GM23248 (cell line): Measurements from ENCODE around the gene CABP7. TPM values are rescaled to one million over a fixed set of nuclear protein-coding genes. Genes with fewer than 3 reads are reported as not detected.

Experiments
- DNase-seq: peaks from one replicate; pipeline ENCODE4 v3.0.0-alpha.2; 2015
- H2AFZ ChIP-seq: fragments of 200-600 bp; sonication (generic); 2 replicates; pipeline ENCODE4 v1.6.1; 2016; ENCODE audit warnings: antibody characterized with exemption
- H3F3A ChIP-seq: fragments of 200-600 bp; sonication (generic); 2 replicates; pipeline ENCODE4 v1.6.1; 2016; ENCODE audit warnings: mild to moderate bottlenecking, antibody characterized with exemption, mixed run types; ENCODE audit not compliant: insufficient read depth
- H3K27ac ChIP-seq: fragments of 200-600 bp; sonication (generic); 2 replicates; pipeline ENCODE4 v1.5.1; 2016; ENCODE audit warnings: mild to moderate bottlenecking
- H3K27me3 ChIP-seq: fragments of 200-600 bp; sonication (generic); replicated peaks from 2 replicates; pipeline ENCODE4 v1.6.1; 2016; ENCODE audit warnings: mild to moderate bottlenecking; ENCODE audit not compliant: insufficient read depth
- H3K36me3 ChIP-seq: fragments of 200-600 bp; sonication (generic); 2 replicates; pipeline ENCODE4 v1.6.1; 2016; ENCODE audit warnings: low read depth, mild to moderate bottlenecking
- H3K4me1 ChIP-seq: fragments of 200-600 bp; sonication (generic); 2 replicates; pipeline ENCODE4 v1.6.1; 2016; ENCODE audit warnings: mild to moderate bottlenecking; ENCODE audit not compliant: insufficient read depth
- H3K4me2 ChIP-seq: fragments of 200-600 bp; sonication (generic); one replicate; pipeline ENCODE4 v1.6.1; 2016; ENCODE audit warnings: mild to moderate bottlenecking; ENCODE audit not compliant: unreplicated experiment
- H3K4me3 ChIP-seq: fragments of 200-600 bp; sonication (generic); 2 replicates; pipeline ENCODE4 v1.5.1; 2016; ENCODE audit warnings: mild to moderate bottlenecking
- H3K79me2 ChIP-seq: fragments of 200-600 bp; sonication (generic); 2 replicates; pipeline ENCODE4 v1.6.1; 2016; ENCODE audit warnings: mild to moderate bottlenecking; ENCODE audit not compliant: insufficient read depth
- H3K9ac ChIP-seq: fragments of 200-600 bp; sonication (generic); 2 replicates; pipeline ENCODE4 v1.6.1; 2016; ENCODE audit warnings: mild to moderate bottlenecking
- H3K9me2 ChIP-seq: fragments of 200-600 bp; sonication (generic); 2 replicates; pipeline ENCODE4 v1.6.1; 2016; ENCODE audit warnings: mixed run types, mild to moderate bottlenecking, moderate library complexity; ENCODE audit not compliant: insufficient read depth
- H3K9me3 ChIP-seq: fragments of 200-600 bp; sonication (generic); one replicate; pipeline ENCODE4 v1.6.1; 2017; ENCODE audit warnings: low read depth
- H4K20me1 ChIP-seq: fragments of 200-600 bp; sonication (generic); 2 replicates; pipeline ENCODE4 v1.6.0; 2016; ENCODE audit not compliant: insufficient read depth
- EZH2 ChIP-seq: fragments of 200-600 bp; sonication (generic); IDR thresholded peaks from 2 replicates; pipeline ENCODE4 v1.6.1; 2018; ENCODE audit warnings: antibody characterized with exemption, mild to moderate bottlenecking; ENCODE audit not compliant: insufficient read depth, poor library complexity, severe bottlenecking
- EZH2phosphoT487 ChIP-seq: fragments of 200-600 bp; sonication (generic); IDR thresholded peaks from 2 replicates; pipeline ENCODE4 v1.6.1; 2018; ENCODE audit warnings: antibody characterized with exemption, moderate library complexity, mild to moderate bottlenecking, low read depth; ENCODE audit not compliant: insufficient read depth
- WGBS, 2 experiments: methylation state at CpG; one replicate each; pipeline ENCODE4 v1.1.6; 2015 to 2017; ENCODE audit warnings: low lambda C conversion rate in 2 of 2, low coverage in 1 of 2; ENCODE audit errors: missing lambda C conversion rate in 2 of 2; 5-methylcytosine and 5-hydroxymethylcytosine counted together
- in situ Hi-C: fragments of 300-500 bp; cut with MboI; formaldehyde crosslinking; loops from 2 replicates; pipeline ENCODE4 v1.15.0; 2020
- polyA plus RNA-seq: library from polyadenylated mRNA; unstranded; fragments of >200 nt; fragmentation: Nextera tagmentation; extraction: Ambion mirVana; gene quantifications from 2 replicates; pipeline ENCODE4 v1.2.1, GENCODE V29; 2016
- total RNA-seq: library from RNA; depleted of rRNA; stranded (reverse); fragments of >200 nt; shearing (Covaris generic); gene quantifications from 2 replicates; pipeline ENCODE4 v1.2.3, GENCODE V29; 2014

Gene CABP7
- total and polyA plus RNA-seq, 2 experiments from 2014 or later, result 0.08 TPM; not detected in 1

GRCh38 chr22:29765905-29766631 lies 46.3 kb downstream of the CABP7 start:
- TF ChIP-seq EZH2 (no peak), EZH2phosphoT487 (no peak)
- Histone ChIP-seq H3K27ac (peak overlapping the region; percentile 75; the same call in 1 of the 2 replicates), H3K9ac (peak overlapping the region; percentile 92), H3K4me1 (peaks cover 10% of the 10 kb centered on the region), H3K36me3 (peaks cover 9% of the 10 kb centered on the region; the same call in 1 of the 2 replicates), H4K20me1 (no peaks in the 10 kb centered on the region), H3K4me2 (peak overlapping the region; percentile 95), H3K79me2 (peaks cover 47% of the 10 kb centered on the region), H3K4me3 (peak overlapping the region; percentile 86), H3K27me3 (no peaks in the 10 kb centered on the region), H2AFZ (peak overlapping the region; percentile 97), H3K9me3 (no peaks in the 10 kb centered on the region), H3F3A (peaks cover 9% of the 10 kb centered on the region), H3K9me2 (no peaks in the 10 kb centered on the region)
- WGBS, 2 experiments, result 60 to 66% methylated on average over 15 of the region's 15 CpGs
- DNase-seq, result peak; percentile 36
- in situ Hi-C loops, result no loop called here

DNA sequence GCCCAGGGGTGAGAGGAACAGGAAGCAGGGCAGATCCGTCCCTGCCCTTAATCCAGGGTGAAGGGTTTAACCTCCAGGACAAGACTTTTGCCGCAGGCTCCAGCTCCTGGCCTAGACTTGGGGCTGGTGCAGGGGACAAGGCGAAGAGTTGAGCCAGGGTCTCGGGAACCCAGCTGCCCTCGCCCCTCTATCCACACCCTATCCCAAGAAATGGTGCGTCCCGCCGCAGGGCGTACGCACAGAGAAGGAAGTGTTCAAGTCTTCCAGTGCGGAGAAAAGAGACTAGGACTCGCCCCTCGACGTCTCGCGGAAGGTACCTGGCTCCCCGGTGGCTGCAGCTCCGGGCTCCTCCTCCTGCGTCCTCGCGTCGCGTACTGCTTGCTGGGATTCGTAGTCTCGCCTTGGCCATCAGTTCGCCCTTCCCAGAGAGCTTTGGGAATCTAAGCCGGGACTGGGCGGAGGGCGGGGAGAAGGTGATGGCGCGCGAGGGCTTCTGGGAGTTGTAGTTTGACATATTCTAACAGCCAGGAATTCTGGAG lies 46.9 kb downstream of the CABP7 start, which contains the start of gene ZMAT5:
ZMAT5 (minus strand) TSS at position 376 of the 539 bp plus-strand sequence. CDS start 18,463 bp downstream, outside the sequence.
- H3K79me2 ChIP-seq, result peaks cover 47% of the 10 kb centered on the region
- H2AFZ ChIP-seq, result peak within 1 kb of the TSS; percentile 97
- peak within 1 kb of the TSS; percentile 86 for H3K4me3 ChIP-seq
- H3K4me1 ChIP-seq, result peaks cover 10% of the 10 kb centered on the region
- TF ChIP-seq EZH2 (no peak), EZH2phosphoT487 (no peak)
- H3K27ac ChIP-seq, result peak within 1 kb of the TSS; percentile 75
- in situ Hi-C loops, result no loop called here
- no peaks in the 10 kb centered on the region for H4K20me1 ChIP-seq
- H3K9me3 ChIP-seq, result no peaks in the 10 kb centered on the region
- peak; percentile 99 for DNase-seq
- WGBS, 2 experiments, result 1 to 2% methylated on average over 31 of the region's 32 CpGs
- peak within 1 kb of the TSS; percentile 95 for H3K4me2 ChIP-seq
- peaks cover 14% of the 10 kb centered on the region for H3F3A ChIP-seq
- no peaks in the 10 kb centered on the region for H3K27me3 ChIP-seq
- peaks cover 9% of the 10 kb centered on the region; the same call in 1 of the 2 replicates for H3K36me3 ChIP-seq
- no peaks in the 10 kb centered on the region for H3K9me2 ChIP-seq
- H3K9ac ChIP-seq, result peak within 1 kb of the TSS; percentile 92

DNA sequence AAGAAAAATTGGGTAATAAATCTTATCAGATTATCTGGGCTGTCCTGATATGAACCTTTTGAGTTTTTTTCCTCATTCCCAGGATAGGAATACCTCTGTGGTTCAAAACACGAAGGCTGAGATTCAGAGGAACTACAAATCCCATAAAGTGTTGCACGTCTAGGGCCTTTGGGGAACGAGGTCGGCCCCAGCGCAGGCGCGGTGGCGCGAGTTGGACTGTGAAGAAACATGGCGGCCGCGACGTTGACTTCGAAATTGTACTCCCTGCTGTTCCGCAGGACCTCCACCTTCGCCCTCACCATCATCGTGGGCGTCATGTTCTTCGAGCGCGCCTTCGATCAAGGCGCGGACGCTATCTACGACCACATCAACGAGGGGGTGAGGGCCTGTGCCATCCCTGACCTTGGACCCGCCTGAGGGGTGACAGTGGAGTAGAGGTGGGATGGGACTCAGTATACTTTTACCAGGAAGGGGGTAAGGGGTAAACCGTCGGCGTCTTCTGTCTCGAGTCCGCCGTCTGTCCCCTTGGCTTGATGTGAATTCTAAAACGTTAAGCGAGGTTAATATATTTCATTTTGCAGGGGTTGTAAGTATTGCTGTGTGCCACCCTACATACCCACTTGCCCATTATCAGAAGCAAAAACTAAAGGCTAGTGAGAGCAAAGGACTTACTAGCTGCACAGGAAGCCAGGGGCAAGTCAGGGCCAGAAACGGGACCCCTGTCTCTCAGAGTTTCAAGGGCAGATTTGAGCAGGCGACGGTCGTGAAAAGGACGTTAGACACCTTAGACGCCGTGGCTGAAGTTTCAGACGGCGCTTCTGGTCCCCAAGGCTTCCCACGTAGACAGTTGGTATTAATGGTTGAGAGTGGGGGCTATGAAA lies 47.6 kb downstream of the CABP7 start, which contains the start of gene UQCR10:
UQCR10 (plus strand) TSS at position 199 of the 881 bp plus-strand sequence; CDS start at position 229, 30 bp downstream.
- DNase-seq, result peak; percentile 95
- H3K9me2 ChIP-seq, result no peaks in the 10 kb centered on the region
- H3K27me3 ChIP-seq, result no peaks in the 10 kb centered on the region
- no peaks in the 10 kb centered on the region for H4K20me1 ChIP-seq
- H3K79me2 ChIP-seq, result peaks cover 47% of the 10 kb centered on the region
- in situ Hi-C loops, result no loop called here
- peaks cover 15% of the 10 kb centered on the region for H3F3A ChIP-seq
- H3K4me3 ChIP-seq, result peak within 1 kb of the TSS; percentile 86
- TF ChIP-seq EZH2phosphoT487 (no peak), EZH2 (no peak)
- peak within 1 kb of the TSS; percentile 97 for H2AFZ ChIP-seq
- H3K36me3 ChIP-seq, result peaks cover 9% of the 10 kb centered on the region; the same call in 1 of the 2 replicates
- peaks cover 11% of the 10 kb centered on the region for H3K4me1 ChIP-seq
- WGBS, 2 experiments, result 14 to 15% methylated on average over 46 of the region's 46 CpGs
- peak within 1 kb of the TSS; percentile 92 for H3K9ac ChIP-seq
- H3K9me3 ChIP-seq, result no peaks in the 10 kb centered on the region
- peak within 1 kb of the TSS; percentile 95 for H3K4me2 ChIP-seq
- peak within 1 kb of the TSS; percentile 75 for H3K27ac ChIP-seq

GRCh38 chr22:29768052-29768693 lies 48.4 kb downstream of the CABP7 start:
- DNase-seq, result peak; percentile 49
- Histone ChIP-seq H3K9me2 (no peaks in the 10 kb centered on the region), H3K36me3 (peaks cover 9% of the 10 kb centered on the region; the same call in 1 of the 2 replicates), H4K20me1 (no peaks in the 10 kb centered on the region), H3K27ac (peak overlapping the region; percentile 75), H2AFZ (peak overlapping the region; percentile 97), H3K27me3 (no peaks in the 10 kb centered on the region), H3K9ac (peak overlapping the region; percentile 92), H3K4me1 (peaks cover 18% of the 10 kb centered on the region), H3K79me2 (peaks cover 47% of the 10 kb centered on the region), H3K4me3 (peak overlapping the region; percentile 86), H3F3A (peaks cover 23% of the 10 kb centered on the region), H3K9me3 (no peaks in the 10 kb centered on the region), H3K4me2 (peak overlapping the region; percentile 95)
- in situ Hi-C loops, result no loop called here
- WGBS, 2 experiments, result 48 to 50% methylated on average over 6 of the region's 6 CpGs
- no peak for TF ChIP-seq EZH2phosphoT487
- TF ChIP-seq EZH2, result no peak
